Osteoblast (primary cell): ENCODE data around the gene ANXA3. TPM values are rescaled to one million over a fixed set of nuclear protein-coding genes. Genes with fewer than 3 reads are reported as not detected.
A peak's percentile ranks its signal among the peaks of the same experiment; 100 is the strongest.

Source experiments
- DNase-seq: peaks from one replicate; pipeline ENCODE4 v3.0.0; 2011; ENCODE audit warnings: low spot score, mixed read lengths; ENCODE audit not compliant: insufficient read length; ENCODE audit errors: missing footprints
- H2AFZ ChIP-seq: 2 replicates; pipeline ENCODE4 v1.6.0; 2011; ENCODE audit warnings: mild to moderate bottlenecking, low read length
- H3K27ac ChIP-seq: 2 replicates; pipeline ENCODE4 v1.5.1; 2011; ENCODE audit warnings: mild to moderate bottlenecking, low read depth, low read length, moderate library complexity
- H3K27me3 ChIP-seq: 2 replicates; pipeline ENCODE4 v1.6.0; 2012; ENCODE audit warnings: mild to moderate bottlenecking, control low read depth, inconsistent platforms, low read length, moderate library complexity; ENCODE audit not compliant: insufficient read depth
- H3K36me3 ChIP-seq: 2 replicates; pipeline ENCODE4 v1.5.1; 2011; ENCODE audit warnings: mild to moderate bottlenecking, low read length, control low read depth, moderate library complexity; ENCODE audit not compliant: insufficient read depth
- H3K4me1 ChIP-seq: 2 replicates; pipeline ENCODE4 v1.5.1; 2011; ENCODE audit warnings: mild to moderate bottlenecking, low read length, control low read depth, moderate library complexity; ENCODE audit not compliant: insufficient read depth
- H3K4me2 ChIP-seq: 2 replicates; pipeline ENCODE4 v1.6.0; 2011; ENCODE audit warnings: mild to moderate bottlenecking, low read length; ENCODE audit not compliant: insufficient read depth
- H3K4me3 ChIP-seq: fragments of 200-600 bp; sonication (generic); 3 replicates; pipeline ENCODE4 v1.5.1; 2012; ENCODE audit warnings: mild to moderate bottlenecking, low read length, inconsistent platforms; ENCODE audit not compliant: insufficient read depth
- H3K79me2 ChIP-seq: 2 replicates; pipeline ENCODE4 v1.6.0; 2012; ENCODE audit warnings: mild to moderate bottlenecking, low read length, control low read depth, inconsistent platforms; ENCODE audit not compliant: insufficient read depth
- H3K9me3 ChIP-seq: 2 replicates; pipeline ENCODE4 v1.5.1; 2011; ENCODE audit warnings: low read depth, low read length, control low read depth
- H4K20me1 ChIP-seq: 2 replicates; pipeline ENCODE4 v1.6.0; 2012; ENCODE audit warnings: mild to moderate bottlenecking, low read length, control low read depth; ENCODE audit not compliant: insufficient read depth
- total RNA-seq: library from RNA; depleted of rRNA; stranded (reverse); fragments of >200 nt; gene quantifications from 2 replicates; pipeline ENCODE4 v1.2.3, GENCODE V29; 2012
- TF ChIP-seq, protein P1 (sequence below): IDR thresholded peaks from 2 replicates; pipeline ENCODE4 v1.5.1; 2011; ENCODE audit warnings: mild to moderate bottlenecking, low read depth, low read length, moderate library complexity; ENCODE audit errors: extremely low read depth

Gene ANXA3
- total RNA-seq, 1 donor: 2.9 TPM

DNA sequence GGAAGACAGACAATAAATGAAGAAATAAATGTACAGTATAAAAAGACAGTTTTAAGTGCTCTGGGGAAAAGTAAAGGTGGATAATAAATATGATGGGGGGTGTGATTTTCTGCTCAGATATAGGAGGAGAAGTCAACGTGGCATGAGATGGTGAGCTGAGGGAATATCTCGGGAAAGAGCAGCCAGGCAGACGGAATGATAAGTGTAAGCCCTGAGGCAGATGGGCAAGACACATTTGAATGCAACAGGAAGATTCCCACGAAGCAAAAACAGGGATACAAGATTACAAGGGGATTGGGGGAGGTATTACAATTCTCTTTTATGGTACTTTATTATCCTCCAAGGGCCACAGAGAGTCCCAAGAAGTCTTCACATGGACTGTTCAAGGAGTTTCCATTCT is 11.1 kb downstream of the ANXA3 start:
- no peak overlapping the region for H3K4me2 ChIP-seq
- H2AFZ ChIP-seq: no peak overlapping the region
- no peaks in the 10 kb centered on the region for H3K36me3 ChIP-seq
- TF ChIP-seq, protein P1, sequence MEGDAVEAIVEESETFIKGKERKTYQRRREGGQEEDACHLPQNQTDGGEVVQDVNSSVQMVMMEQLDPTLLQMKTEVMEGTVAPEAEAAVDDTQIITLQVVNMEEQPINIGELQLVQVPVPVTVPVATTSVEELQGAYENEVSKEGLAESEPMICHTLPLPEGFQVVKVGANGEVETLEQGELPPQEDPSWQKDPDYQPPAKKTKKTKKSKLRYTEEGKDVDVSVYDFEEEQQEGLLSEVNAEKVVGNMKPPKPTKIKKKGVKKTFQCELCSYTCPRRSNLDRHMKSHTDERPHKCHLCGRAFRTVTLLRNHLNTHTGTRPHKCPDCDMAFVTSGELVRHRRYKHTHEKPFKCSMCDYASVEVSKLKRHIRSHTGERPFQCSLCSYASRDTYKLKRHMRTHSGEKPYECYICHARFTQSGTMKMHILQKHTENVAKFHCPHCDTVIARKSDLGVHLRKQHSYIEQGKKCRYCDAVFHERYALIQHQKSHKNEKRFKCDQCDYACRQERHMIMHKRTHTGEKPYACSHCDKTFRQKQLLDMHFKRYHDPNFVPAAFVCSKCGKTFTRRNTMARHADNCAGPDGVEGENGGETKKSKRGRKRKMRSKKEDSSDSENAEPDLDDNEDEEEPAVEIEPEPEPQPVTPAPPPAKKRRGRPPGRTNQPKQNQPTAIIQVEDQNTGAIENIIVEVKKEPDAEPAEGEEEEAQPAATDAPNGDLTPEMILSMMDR: no peak
- H3K9me3 ChIP-seq: no peaks in the 10 kb centered on the region
- H3K79me2 ChIP-seq: no peaks in the 10 kb centered on the region
- H3K27me3 ChIP-seq: no peaks in the 10 kb centered on the region
- H4K20me1 ChIP-seq: no peaks in the 10 kb centered on the region
- no peak overlapping the region for H3K4me3 ChIP-seq
- peaks cover 42% of the 10 kb centered on the region for H3K4me1 ChIP-seq
- DNase-seq: no peak
- no peak overlapping the region for H3K27ac ChIP-seq

DNA sequence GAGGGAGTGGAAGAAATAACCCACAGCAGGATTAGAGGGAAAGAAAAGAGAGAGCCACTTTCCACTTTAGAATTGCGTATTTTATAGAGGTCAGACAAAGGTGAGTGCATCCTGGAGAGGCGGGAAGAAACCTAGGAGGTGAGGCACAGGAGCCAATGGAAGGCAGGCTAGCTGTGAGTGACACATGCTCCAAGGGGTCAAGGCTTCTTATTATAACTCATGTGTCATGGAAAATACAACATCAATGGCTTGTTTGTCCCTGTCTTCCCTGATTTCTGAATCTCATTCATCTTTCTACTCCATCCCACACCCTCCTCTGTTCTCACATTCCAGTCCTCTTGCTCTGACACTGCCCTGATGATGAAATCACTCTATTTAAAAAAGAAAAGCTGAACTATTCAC is 14.4 kb downstream of the ANXA3 start:
- peak overlapping the region; percentile 8 for H3K27ac ChIP-seq
- H3K4me3 ChIP-seq: no peak overlapping the region
- no peaks in the 10 kb centered on the region for H3K27me3 ChIP-seq

GRCh38 chr4:78566834-78567499 is 15.4 kb downstream of the ANXA3 start:
- H3K4me3 ChIP-seq: no peak overlapping the region
- H3K9me3 ChIP-seq: no peaks in the 10 kb centered on the region
- peaks cover 40% of the 10 kb centered on the region for H3K4me1 ChIP-seq
- no peak overlapping the region for H3K4me2 ChIP-seq
- H3K79me2 ChIP-seq: no peaks in the 10 kb centered on the region
- no peaks in the 10 kb centered on the region for H4K20me1 ChIP-seq
- DNase-seq: no peak
- H3K36me3 ChIP-seq: no peaks in the 10 kb centered on the region
- H3K27me3 ChIP-seq: no peaks in the 10 kb centered on the region
- no peak overlapping the region for H3K27ac ChIP-seq
- TF ChIP-seq, protein P1: no peak
- H2AFZ ChIP-seq: no peak overlapping the region

More for the DNA sequence above, 14.4 kb downstream of the ANXA3 start:
- Histone ChIP-seq H3K4me1 (peaks cover 49% of the 10 kb centered on the region), H2AFZ (no peak overlapping the region), H3K79me2 (no peaks in the 10 kb centered on the region), H4K20me1 (no peaks in the 10 kb centered on the region), H3K9me3 (no peaks in the 10 kb centered on the region), H3K36me3 (no peaks in the 10 kb centered on the region), H3K4me2 (peak overlapping the region; percentile 21)
- DNase-seq: no peak
- TF ChIP-seq, protein P1: no peak

DNA sequence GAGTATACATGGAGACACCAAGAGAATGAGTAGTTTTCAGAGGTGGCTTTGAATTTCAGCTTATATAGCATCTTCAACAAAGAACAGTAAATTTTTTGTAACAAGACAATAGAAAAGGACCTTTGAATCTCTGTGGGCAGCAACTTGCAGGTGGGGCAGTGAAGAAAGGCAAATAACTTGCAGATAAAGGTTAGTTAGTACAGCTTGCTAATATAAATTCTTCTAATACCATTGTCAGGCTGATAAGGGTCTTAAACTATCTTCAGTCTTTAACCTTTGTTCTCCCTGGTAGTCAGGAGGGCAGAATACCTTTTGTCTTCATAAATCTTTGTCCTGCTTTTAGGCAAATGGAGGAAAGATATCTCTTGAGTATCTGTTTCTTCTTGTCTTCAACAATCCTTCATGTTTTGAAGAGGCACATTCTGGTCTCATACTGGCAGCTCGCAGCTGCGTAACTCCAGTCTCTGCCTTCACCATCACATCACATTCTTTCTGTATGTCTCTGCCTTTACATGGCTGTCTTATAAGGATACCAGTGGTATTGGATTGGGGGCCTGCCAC is 16.0 kb downstream of the ANXA3 start:
- no peak overlapping the region for H3K27ac ChIP-seq
- H3K36me3 ChIP-seq: no peaks in the 10 kb centered on the region
- H3K4me2 ChIP-seq: no peak overlapping the region
- DNase-seq: no peak
- no peaks in the 10 kb centered on the region for H3K79me2 ChIP-seq
- no peaks in the 10 kb centered on the region for H4K20me1 ChIP-seq
- H3K27me3 ChIP-seq: no peaks in the 10 kb centered on the region
- no peak overlapping the region for H2AFZ ChIP-seq
- TF ChIP-seq, protein P1: no peak
- H3K4me1 ChIP-seq: peaks cover 34% of the 10 kb centered on the region
- H3K9me3 ChIP-seq: no peaks in the 10 kb centered on the region
- no peak overlapping the region for H3K4me3 ChIP-seq
